K562 (cell line): Measurements from ENCODE around the gene LSS. TPM values are rescaled to one million over a fixed set of nuclear protein-coding genes. Genes with fewer than 3 reads are reported as not detected.

ENCODE experiments used
- ATAC-seq: fragments of 200-7000 bp; cut with Tn5 transposase; 3 replicates; pipeline ENCODE4 v1.9.1; 2020; ENCODE audit warnings: moderate library complexity
- BruUV-seq: library from RNA; stranded (reverse); fragments of 400-500 nt; replicated peaks from 2 replicates; lab custom pipeline; 2021; lab: Mats Ljungman, UMichigan
- CTCF ChIA-PET: fragments of 300-600 bp; formaldehyde crosslinking; extraction: SDS; loops from one replicate; lab custom pipeline; 2021; ENCODE audit warnings: low intra/inter-chr PET ratio; lab: Yijun Ruan, JAX
- POLR2A ChIA-PET: fragments of 300-600, 350-650 bp; sonication (Branson Sonifier 250); formaldehyde crosslinking; extraction: SDS; loops from one replicate; lab custom pipeline; 2021; ENCODE audit warnings: antibody characterized with exemption, inconsistent platforms; lab: Yijun Ruan, JAX
- DNase-seq, 4 experiments: peaks; one replicate each; pipeline versions ENCODE4 v3.0.0 to v3.0.0-alpha.2; 2011 to 2018; ENCODE audit warnings: low spot score in 3 of 4, mixed read lengths in 3 of 4; ENCODE audit errors: extremely low read depth in 1 of 4
- FAIRE-seq: peaks from 2 replicates; lab custom pipeline; 2011; peaks lifted over from hg19 to GRCh38; lab: Jason Lieb, UNC
- H2AFZ ChIP-seq: 2 replicates; pipeline ENCODE4 v1.6.0; 2011; ENCODE audit warnings: low read depth, low read length, control low read depth, inconsistent platforms
- H3K27ac ChIP-seq: fragments of 200-600 bp; 3 replicates; pipeline ENCODE4 v1.8.0; 2011; ENCODE audit warnings: low read depth, mild to moderate bottlenecking, control low read depth, inconsistent platforms, low read length, moderate library complexity, mixed read lengths; ENCODE audit errors: extremely low read depth
- H3K27me3 ChIP-seq, 2 experiments: fragments of 300-600 bp in 1 of 2; 2 replicates in 1 of 2; 3 replicates in 1 of 2; pipeline versions ENCODE4 v1.6.0 to v1.8.0; 2011; ENCODE audit warnings: inconsistent platforms in 2 of 2, low read length in 2 of 2, mild to moderate bottlenecking in 1 of 2, mixed read lengths in 1 of 2, moderate library complexity in 1 of 2; ENCODE audit not compliant: control insufficient read depth in 2 of 2, insufficient read depth in 2 of 2
- H3K36me3 ChIP-seq: fragments of 300-600 bp; 3 replicates; pipeline ENCODE4 v1.8.0; 2011; ENCODE audit warnings: mild to moderate bottlenecking, low read length, inconsistent platforms; ENCODE audit not compliant: control insufficient read depth, insufficient read depth
- H3K4me1 ChIP-seq, 2 experiments: fragments of 200-600 bp in 1 of 2; replicated peaks in 1 of 2; 2 replicates in 1 of 2; 3 replicates in 1 of 2; pipeline versions ENCODE4 v1.5.1 to v1.8.0; 2011; ENCODE audit warnings: inconsistent platforms in 2 of 2, low read length in 2 of 2, mild to moderate bottlenecking in 1 of 2, mixed read lengths in 1 of 2, moderate library complexity in 1 of 2; ENCODE audit not compliant: control insufficient read depth in 2 of 2, insufficient read depth in 2 of 2
- H3K4me2 ChIP-seq: 2 replicates; pipeline ENCODE4 v1.6.1; 2011; ENCODE audit warnings: low read length, control low read depth, inconsistent platforms, mixed read lengths; ENCODE audit not compliant: insufficient read depth
- H3K4me3 ChIP-seq: fragments of 200-600 bp; sonication (generic), shearing (Covaris generic); 2 replicates; pipeline ENCODE4 v1.5.1; 2016; ENCODE audit warnings: control low read depth, inconsistent platforms
- H3K79me2 ChIP-seq: fragments of 200-600 bp; 3 replicates; pipeline ENCODE4 v1.8.0; 2011; ENCODE audit warnings: low read length, inconsistent platforms; ENCODE audit not compliant: control insufficient read depth, insufficient read depth
- H3K9ac ChIP-seq, 2 experiments: 2 replicates each; pipeline versions ENCODE4 v1.6.0 to v1.6.1; 2011; ENCODE audit warnings: low read depth in 2 of 2, low read length in 2 of 2, control low read depth in 1 of 2, inconsistent platforms in 1 of 2, mild to moderate bottlenecking in 1 of 2, mixed read lengths in 1 of 2; ENCODE audit not compliant: insufficient read depth in 1 of 2
- H3K9me1 ChIP-seq: one replicate; pipeline ENCODE4 v1.6.0; 2011; ENCODE audit warnings: inconsistent platforms, mild to moderate bottlenecking, low read length, moderate library complexity; ENCODE audit not compliant: control insufficient read depth, insufficient read depth
- H3K9me3 ChIP-seq: replicated peaks from 2 replicates; pipeline ENCODE4 v1.5.1; 2011; ENCODE audit warnings: low read depth, low read length, inconsistent platforms; ENCODE audit not compliant: control insufficient read depth, insufficient read depth
- H4K20me1 ChIP-seq: replicated peaks from 2 replicates; pipeline ENCODE4 v1.6.1; 2011; ENCODE audit warnings: low read length, inconsistent platforms, mixed read lengths; ENCODE audit not compliant: control insufficient read depth, insufficient read depth
- CEBPB ChIP-seq: fragments of 450-650 bp; IDR thresholded peaks from 2 replicates; pipeline ENCODE4 v1.6.1; 2016; ENCODE audit warnings: missing genetic modification characterization, missing compliant biosample characterization
- ESRRA ChIP-seq: fragments of 450-650 bp; IDR thresholded peaks from 2 replicates; pipeline ENCODE4 v1.6.1; 2014; ENCODE audit warnings: low read depth, mild to moderate bottlenecking, moderate library complexity, borderline replicate concordance
- NCOA2 ChIP-seq, 2 experiments: fragments of 450-650 bp; IDR thresholded peaks; 2 replicates each; pipeline ENCODE4 v1.6.1; 2018; ENCODE audit warnings: mild to moderate bottlenecking in 2 of 2, moderate library complexity in 1 of 2; ENCODE audit not compliant: partially characterized antibody in 2 of 2
- ZC3H11A ChIP-seq: IDR thresholded peaks from 2 replicates; pipeline ENCODE4 v1.6.1; 2012; ENCODE audit warnings: low read depth, low read length, improper control_type of control experiment
- ZNF324 ChIP-seq: fragments of 250-450 bp; sonication (Bioruptor Pico); IDR thresholded peaks from 2 replicates; pipeline ENCODE4 v1.4.0; 2020; ENCODE audit warnings: mild to moderate bottlenecking
- WGBS: fragments of 100-300 bp; shearing (Covaris generic); methylation state at CpG from one replicate; pipeline ENCODE4 v1.1.6; 2016; ENCODE audit warnings: low coverage, mixed read lengths; ENCODE audit not compliant: insufficient coverage; ENCODE audit errors: missing lambda C conversion rate; 5-methylcytosine and 5-hydroxymethylcytosine counted together
- in situ Hi-C: fragments of 300-500 bp; cut with MboI; formaldehyde crosslinking; loops from 4 replicates; pipeline ENCODE4 v1.15.0; 2018; ENCODE audit warnings: inconsistent platforms, mixed read lengths
- intact Hi-C: fragments of 100-400 bp; cut with micrococcal nuclease; formaldehyde crosslinking; loops from 2 replicates; pipeline ENCODE4 v1.14.2; 2022
- polyA plus RNA-seq, 8 experiments: library from polyadenylated mRNA; depleted of rRNA in 4 of 8; stranded (reverse) in 5 of 8; unstranded in 3 of 8; fragments of >200 nt; fragmentation: Nextera tagmentation in 2 of 8; fragmentation: Illumina TruSeq in 1 of 8; extraction: Ambion mirVana in 2 of 8; extraction: Trizol in 1 of 8; gene quantifications; 2 replicates each; pipeline versions ENCODE4 v1.2.1 to v1.2.3, GENCODE V29; 2011 to 2014; ENCODE audit warnings: inconsistent platforms in 1 of 8, missing spikeins in 1 of 8
- total RNA-seq, 7 experiments: library from RNA; depleted of rRNA in 6 of 7; stranded (reverse); fragments of >200 nt in 6 of 7; fragmentation: Illumina TruSeq in 2 of 7; extraction: Trizol in 2 of 7; gene quantifications; 2 replicates each; pipeline versions ENCODE4 v1.2.1 to v1.2.3, GENCODE V29; 2011 to 2021; ENCODE audit warnings: low replicate concordance in 1 of 7
- TF ChIP-seq, protein P1 (sequence below): sonication (generic); formaldehyde crosslinking; IDR thresholded peaks from 2 replicates; pipeline ENCODE4 v1.8.1; 2023; ENCODE audit warnings: mild to moderate bottlenecking, missing genetic modification reagents

LSS gene
- total and polyA plus RNA-seq, 9 of the 15 experiments (the other 6 are each of a cell fraction or from before 2014, with no cell fraction given) = 2.2 to 89.5 (median 37.4) TPM

DNA sequence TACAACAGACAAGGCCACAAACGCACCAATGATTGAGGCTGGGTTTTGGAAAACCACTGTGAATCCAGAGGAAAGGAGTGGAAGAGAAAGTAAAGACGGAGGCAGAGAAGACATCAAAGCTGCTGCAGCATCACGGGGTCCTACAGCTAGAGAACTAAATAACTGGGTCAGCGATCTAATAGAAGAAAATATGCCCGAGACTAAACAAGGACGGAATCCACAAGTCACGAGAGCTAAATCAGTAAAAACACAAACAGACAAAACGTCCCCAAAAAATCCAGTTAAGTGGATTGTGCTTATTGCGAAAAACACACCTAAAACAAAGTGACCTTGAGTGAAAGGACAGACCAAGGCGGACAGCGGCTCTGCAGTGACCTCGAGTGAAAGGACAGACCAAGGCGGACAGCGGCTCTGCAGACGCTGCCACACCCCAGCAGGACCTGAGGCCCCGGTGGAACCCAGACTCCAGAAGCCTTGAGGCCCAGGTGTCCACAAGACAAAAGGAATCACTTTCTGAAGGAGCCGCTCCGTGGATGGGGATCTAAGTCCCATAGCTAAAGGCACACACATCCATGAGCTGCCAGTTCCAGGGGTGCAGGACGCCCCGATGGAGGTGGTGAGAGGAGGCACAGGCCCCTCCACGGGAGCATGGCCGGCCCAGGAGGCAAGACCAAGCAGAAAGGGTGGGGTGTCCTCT lies 79.2 kb downstream of the LSS start:
- in situ Hi-C loops = no loop called here
- ATAC-seq (no peak), DNase-seq (no peak), FAIRE-seq (peak; percentile 26)
- intact Hi-C loops = loop anchor here (10.0 kb wide), 2 partner anchors 135 to 315 kb away; partner anchors contain the start of genes MCM3AP and YBEY
- Histone ChIP-seq H3K4me1 (peaks cover 15 to 80% of the 10 kb centered on the region in 2 experiments), H3K9me3 (no peaks in the 10 kb centered on the region), H3K27me3 (no peaks in the 10 kb centered on the region), H3K4me3 (no peak overlapping the region), H3K9me1 (no peaks in the 10 kb centered on the region), H4K20me1 (no peaks in the 10 kb centered on the region), H2AFZ (no peak overlapping the region), H3K27ac (no peak overlapping the region), H3K4me2 (no peak overlapping the region), H3K79me2 (no peaks in the 10 kb centered on the region; the same call in 2 of the 3 replicates), H3K9ac (peak overlapping the region in 1 of 2 experiments; percentile 18; a peak in 2 of 4 replicates), H3K36me3 (no peaks in the 10 kb centered on the region)
- CTCF ChIA-PET = no interaction called here
- BruUV-seq = no TSS peak
- WGBS = 58% methylated on average over 21 of the region's 22 CpGs
- POLR2A ChIA-PET = interaction anchor here (0.7 to 0.8 kb wide), 2 partner anchors 29 to 232 kb away, joined by 3 to 4 read pairs; no protein-coding TSS in a partner anchor
- TF ChIP-seq ESRRA (peak; percentile 62; the same call in 1 of the 2 replicates), NCOA2 (IDR thresholded peaks at IDR 0.05; ENCODE audit: partially characterized antibody in 2 of 2) (no peak), ZC3H11A (no peak), ZNF324 (no peak), CEBPB (tag) (0 out of 2 replicates have a peak, but pooled peaks have one; percentile 7)
- TF ChIP-seq, protein P1, sequence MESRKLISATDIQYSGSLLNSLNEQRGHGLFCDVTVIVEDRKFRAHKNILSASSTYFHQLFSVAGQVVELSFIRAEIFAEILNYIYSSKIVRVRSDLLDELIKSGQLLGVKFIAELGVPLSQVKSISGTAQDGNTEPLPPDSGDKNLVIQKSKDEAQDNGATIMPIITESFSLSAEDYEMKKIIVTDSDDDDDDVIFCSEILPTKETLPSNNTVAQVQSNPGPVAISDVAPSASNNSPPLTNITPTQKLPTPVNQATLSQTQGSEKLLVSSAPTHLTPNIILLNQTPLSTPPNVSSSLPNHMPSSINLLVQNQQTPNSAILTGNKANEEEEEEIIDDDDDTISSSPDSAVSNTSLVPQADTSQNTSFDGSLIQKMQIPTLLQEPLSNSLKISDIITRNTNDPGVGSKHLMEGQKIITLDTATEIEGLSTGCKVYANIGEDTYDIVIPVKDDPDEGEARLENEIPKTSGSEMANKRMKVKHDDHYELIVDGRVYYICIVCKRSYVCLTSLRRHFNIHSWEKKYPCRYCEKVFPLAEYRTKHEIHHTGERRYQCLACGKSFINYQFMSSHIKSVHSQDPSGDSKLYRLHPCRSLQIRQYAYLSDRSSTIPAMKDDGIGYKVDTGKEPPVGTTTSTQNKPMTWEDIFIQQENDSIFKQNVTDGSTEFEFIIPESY = peak; percentile 35; the same call in 1 of the 2 replicates
